ENCODE measurements around the gene SNTB2.

The SNTB2 gene

DNA sequence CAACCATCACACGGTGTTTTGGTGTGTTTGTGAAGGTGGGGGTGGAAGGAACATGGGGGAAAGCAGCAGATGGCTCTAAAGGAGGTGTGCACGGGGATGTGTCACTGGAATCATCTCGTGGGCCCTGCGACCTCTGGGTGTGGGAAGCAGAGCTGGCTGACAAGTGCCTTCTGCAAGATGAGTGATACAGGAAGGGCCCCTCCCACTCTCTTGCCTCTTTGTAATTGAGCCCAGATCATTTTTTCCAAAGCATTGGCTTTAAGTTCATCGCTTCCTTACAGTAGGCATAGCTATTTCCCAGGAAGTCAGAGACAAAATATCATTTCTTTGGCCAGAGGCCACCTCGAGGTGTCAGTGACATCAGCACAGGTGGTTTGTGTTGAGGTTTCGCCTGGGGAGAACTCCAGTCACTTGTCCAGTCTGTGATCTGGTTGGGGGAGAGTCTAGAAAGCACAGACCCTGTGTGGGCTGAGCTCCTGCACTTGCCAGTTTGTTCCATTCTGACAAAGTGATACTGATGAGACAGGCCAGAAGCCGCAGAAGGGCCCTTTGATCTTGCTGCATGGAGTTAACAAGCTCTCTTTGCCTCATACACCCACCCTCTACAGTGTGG lies 20.6 kb upstream of the SNTB2 start:
- intact Hi-C loops (cut with DNase I; ENCODE audit: low total_unique reads) = no loop called here
- no peak overlapping the region for H3K27ac ChIP-seq
- H3K36me3 ChIP-seq = peaks cover 16 to 76% (median 50%) of the 10 kb centered on the region in 3 donors
- TF ChIP-seq, protein P1, sequence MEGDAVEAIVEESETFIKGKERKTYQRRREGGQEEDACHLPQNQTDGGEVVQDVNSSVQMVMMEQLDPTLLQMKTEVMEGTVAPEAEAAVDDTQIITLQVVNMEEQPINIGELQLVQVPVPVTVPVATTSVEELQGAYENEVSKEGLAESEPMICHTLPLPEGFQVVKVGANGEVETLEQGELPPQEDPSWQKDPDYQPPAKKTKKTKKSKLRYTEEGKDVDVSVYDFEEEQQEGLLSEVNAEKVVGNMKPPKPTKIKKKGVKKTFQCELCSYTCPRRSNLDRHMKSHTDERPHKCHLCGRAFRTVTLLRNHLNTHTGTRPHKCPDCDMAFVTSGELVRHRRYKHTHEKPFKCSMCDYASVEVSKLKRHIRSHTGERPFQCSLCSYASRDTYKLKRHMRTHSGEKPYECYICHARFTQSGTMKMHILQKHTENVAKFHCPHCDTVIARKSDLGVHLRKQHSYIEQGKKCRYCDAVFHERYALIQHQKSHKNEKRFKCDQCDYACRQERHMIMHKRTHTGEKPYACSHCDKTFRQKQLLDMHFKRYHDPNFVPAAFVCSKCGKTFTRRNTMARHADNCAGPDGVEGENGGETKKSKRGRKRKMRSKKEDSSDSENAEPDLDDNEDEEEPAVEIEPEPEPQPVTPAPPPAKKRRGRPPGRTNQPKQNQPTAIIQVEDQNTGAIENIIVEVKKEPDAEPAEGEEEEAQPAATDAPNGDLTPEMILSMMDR (IDR thresholded peaks at IDR 0.05) = no peak
- H3K27me3 ChIP-seq = no peaks in the 10 kb centered on the region
- H3K4me3 ChIP-seq = no peak overlapping the region
- no peaks in the 10 kb centered on the region for H3K9me3 ChIP-seq
- no peak for DNase-seq
- H3K4me1 ChIP-seq = peaks cover 0 to 16% (median 4%) of the 10 kb centered on the region in 4 donors

- Histone ChIP-seq H3K9me3 (no peaks in the 10 kb centered on the region), H3K27ac (no peak overlapping the region), H3K4me3 (no peak overlapping the region), H3K36me3 (peaks cover 16 to 67% (median 43%) of the 10 kb centered on the region in 3 donors), H3K27me3 (no peaks in the 10 kb centered on the region), H3K4me1 (peaks cover 0 to 26% (median 12%) of the 10 kb centered on the region in 4 donors)
- intact Hi-C loops (cut with DNase I; ENCODE audit: low total_unique reads) = no loop called here
- TF ChIP-seq, protein P1 (IDR thresholded peaks at IDR 0.05) = no peak
- DNase-seq = no peak
Measured at GRCh38 chr16:69166946-69167930, 19.7 kb upstream of the SNTB2 start.

DNA sequence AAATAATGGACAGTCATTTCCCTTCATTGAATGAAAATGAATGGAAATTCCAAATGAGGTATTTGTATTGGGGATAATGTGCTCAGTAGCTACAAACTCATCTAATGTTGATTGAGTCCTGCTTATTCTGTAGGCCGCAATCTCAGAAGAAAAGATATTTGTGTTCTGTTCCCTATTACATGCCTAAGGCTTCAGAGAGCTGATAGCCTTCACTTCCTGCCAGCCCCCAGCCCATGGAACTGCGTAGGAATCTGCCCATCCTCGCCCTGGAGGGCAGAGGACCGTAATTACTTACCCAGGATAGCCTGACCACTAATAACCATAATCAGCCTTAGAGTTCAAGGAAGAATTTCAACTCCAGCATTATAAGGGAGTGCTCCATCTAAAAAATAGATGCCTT lies 17.9 kb upstream of the SNTB2 start:
- no peak for DNase-seq
- Histone ChIP-seq H3K9me3 (no peaks in the 10 kb centered on the region), H3K4me3 (no peak overlapping the region), H3K27ac (peak overlapping the region in 1 of 2 donors; percentile 86), H3K36me3 (peaks cover 16 to 52% (median 39%) of the 10 kb centered on the region in 3 donors), H3K27me3 (no peaks in the 10 kb centered on the region), H3K4me1 (peaks cover 0 to 44% (median 26%) of the 10 kb centered on the region in 4 donors)
- TF ChIP-seq, protein P1 (IDR thresholded peaks at IDR 0.05) = no peak
- intact Hi-C loops (cut with DNase I; ENCODE audit: low total_unique reads) = no loop called here

DNA sequence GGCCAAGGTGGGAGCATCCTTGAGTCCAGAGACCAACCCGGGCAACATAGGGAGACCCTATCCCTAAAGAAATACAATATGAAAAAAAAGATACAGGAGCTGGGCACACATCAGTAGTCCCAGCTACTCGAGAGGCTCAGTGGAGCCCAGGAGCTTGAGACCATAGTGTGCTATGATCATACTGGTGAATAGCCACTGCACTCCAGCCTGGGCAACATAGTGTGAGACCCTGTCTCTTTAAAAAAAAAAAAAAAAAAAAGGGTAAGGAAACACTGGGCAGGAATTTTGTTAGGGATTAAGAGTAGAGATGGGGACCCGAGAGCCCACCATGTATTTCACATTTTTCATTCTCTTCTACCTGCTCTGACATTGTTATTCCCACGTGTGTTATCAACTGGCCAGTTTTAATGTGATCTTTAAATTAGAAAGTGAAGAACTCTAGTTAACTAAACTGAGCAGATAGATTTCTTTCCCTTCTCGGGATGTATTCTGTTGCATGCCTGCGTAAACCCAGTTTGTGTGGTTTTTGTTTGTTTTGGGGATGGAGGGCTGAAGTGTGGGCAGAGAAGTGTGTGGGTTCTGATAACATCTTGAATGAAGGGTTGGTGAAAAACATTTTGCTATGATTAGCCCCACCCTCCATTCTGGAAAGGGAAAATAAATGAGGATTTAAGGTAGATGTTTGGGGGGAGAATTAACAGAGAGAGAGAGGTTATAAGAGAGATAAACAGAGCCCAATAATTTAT lies 17.2 kb upstream of the SNTB2 start:
- Histone ChIP-seq H3K4me3 (no peak overlapping the region), H3K36me3 (peaks cover 16 to 46% (median 33%) of the 10 kb centered on the region in 3 donors), H3K9me3 (no peaks in the 10 kb centered on the region), H3K27ac (peak overlapping the region; percentile 81 to 86), H3K27me3 (no peaks in the 10 kb centered on the region), H3K4me1 (peaks cover 0 to 51% (median 29%) of the 10 kb centered on the region in 4 donors)
- TF ChIP-seq, protein P1 (IDR thresholded peaks at IDR 0.05) = no peak
- intact Hi-C loops (cut with DNase I; ENCODE audit: low total_unique reads) = no loop called here
- DNase-seq = no peak

DNA sequence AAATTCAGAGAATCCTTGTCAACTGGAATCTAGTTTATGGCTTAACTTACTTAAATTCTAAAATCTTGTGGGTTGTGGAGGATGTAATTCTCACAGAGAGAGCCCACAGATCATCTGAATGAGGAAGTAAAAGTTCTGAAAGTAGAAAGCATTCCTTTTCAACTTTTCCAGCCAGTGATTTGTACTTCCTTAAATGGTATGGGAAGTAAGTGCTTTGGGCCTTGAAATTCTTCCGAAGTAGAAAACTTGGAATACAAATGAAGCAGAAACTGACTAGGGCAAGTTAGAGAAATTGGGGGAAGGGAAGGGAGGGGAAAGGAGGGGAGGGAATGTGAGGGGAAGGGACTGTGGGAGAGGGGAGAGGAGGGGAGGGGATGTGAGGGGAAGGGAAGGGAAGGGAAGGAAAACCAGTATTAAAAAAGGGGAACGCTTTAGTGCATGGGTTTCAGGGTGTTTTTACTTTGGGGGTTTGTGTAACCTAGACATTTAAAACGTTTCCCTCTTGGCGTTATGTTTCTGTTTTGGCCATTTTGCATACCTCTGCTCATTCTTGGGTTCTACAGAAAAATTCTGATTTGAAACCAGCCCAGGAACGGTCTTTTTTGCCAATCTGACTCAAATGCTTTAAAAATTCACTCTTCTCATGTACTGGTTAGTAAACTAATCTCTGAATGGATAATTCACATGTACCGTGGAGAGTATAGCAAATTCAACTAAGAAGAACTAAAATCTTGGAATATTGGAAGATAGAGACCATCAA lies 15.5 kb upstream of the SNTB2 start:
- DNase-seq = no peak
- Histone ChIP-seq H3K4me3 (peak overlapping the region; percentile 27 to 28), H3K9me3 (no peaks in the 10 kb centered on the region), H3K27ac (peak overlapping the region; percentile 81 to 86), H3K4me1 (peaks cover 0 to 58% (median 31%) of the 10 kb centered on the region in 4 donors), H3K36me3 (peaks cover 10 to 28% (median 16%) of the 10 kb centered on the region in 3 donors), H3K27me3 (no peaks in the 10 kb centered on the region)
- TF ChIP-seq, protein P1 (IDR thresholded peaks at IDR 0.05) = no peak
- intact Hi-C loops (cut with DNase I; ENCODE audit: low total_unique reads) = no loop called here

All from tibial artery (tissue), 4 donors.